ENCODE data around the gene TMPRSS13.

Gene TMPRSS13

DNA sequence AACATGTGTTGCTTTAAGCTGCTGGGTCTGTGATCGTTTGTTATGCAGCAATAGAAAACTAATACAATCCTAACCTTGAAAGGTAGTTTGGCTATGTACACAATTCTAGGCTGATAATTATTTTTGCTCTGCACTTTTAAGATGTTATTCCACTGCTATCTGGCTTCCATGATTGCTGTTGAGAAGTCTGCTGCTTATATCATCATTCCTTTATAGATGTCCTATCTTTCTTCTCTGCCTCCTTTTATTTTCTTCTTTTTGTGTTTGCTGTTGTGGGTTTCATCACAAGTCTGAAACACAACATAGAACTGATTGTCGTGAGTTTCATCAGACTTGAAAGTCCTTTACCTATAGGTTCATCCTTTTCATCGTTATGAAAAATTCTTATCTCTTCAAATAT, 76.9 kb downstream of the TMPRSS13 start:
- DNase-seq (ENCODE audit: low spot score): no peak

DNA sequence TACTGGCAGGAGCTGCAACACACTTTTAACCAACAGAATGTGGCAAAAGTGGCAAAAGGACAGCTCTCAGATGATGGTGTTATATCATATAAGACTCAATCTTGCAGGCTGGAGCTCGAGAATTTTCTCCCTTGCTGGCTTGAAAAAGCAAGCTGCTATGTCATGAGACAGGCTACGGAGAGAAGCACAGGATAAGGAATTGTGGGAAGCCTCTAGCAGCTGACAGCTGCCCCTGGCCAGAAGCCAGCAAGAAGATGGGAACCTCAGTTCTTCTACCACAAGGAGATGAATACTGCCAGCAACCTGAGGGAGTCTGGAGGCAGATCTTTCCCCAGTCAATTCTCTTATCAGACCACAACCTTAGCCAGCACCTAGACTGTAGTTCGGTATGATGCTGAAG, 77.3 kb downstream of the TMPRSS13 start:
- DNase-seq (ENCODE audit: low spot score): peak; percentile 51

- peak; percentile 59 for DNase-seq (ENCODE audit: low spot score)
Measured at GRCh38 chr11:117851106-117851505, 78.1 kb downstream of the TMPRSS13 start.
